HepG2 (cell line): ENCODE measurements around the gene LASP1. TPM values are rescaled to one million over a fixed set of nuclear protein-coding genes. Genes with fewer than 3 reads are reported as not detected.

Experiments used
- KDM2A ChIP-seq: sonication (generic); formaldehyde crosslinking; IDR thresholded peaks from 2 replicates; pipeline ENCODE4 v1.4.0; 2020; ENCODE audit warnings: low read depth, missing genetic modification reagents, borderline replicate concordance
- KDM5A ChIP-seq: fragments of 200-600 bp; sonication (generic); IDR thresholded peaks from 2 replicates; pipeline ENCODE4 v1.7.0; 2018; ENCODE audit warnings: antibody characterized with exemption, mild to moderate bottlenecking, low read length, borderline replicate concordance
- TAF15 ChIP-seq: fragments of 200-400 bp; formaldehyde crosslinking; IDR thresholded peaks from one replicate; pipeline ENCODE4 v1.6.1; 2018; ENCODE audit warnings: mild to moderate bottlenecking, low read depth, low read length; ENCODE audit not compliant: poor library complexity, severe bottlenecking
- polyA plus RNA-seq, 8 experiments: library from polyadenylated mRNA; depleted of rRNA in 3 of 8; stranded (reverse) in 7 of 8; unstranded in 1 of 8; fragments of >200 nt; fragmentation: Illumina TruSeq in 4 of 8; extraction: Trizol in 4 of 8; gene quantifications; 2 replicates each; pipeline versions ENCODE4 v1.2.1 to v1.2.3, GENCODE V29; 2011 to 2016; ENCODE audit warnings: low read depth in 4 of 8, missing spikeins in 1 of 8, mixed read lengths in 1 of 8; ENCODE audit not compliant: insufficient read depth in 1 of 8
- total RNA-seq, 5 experiments: library from RNA; depleted of rRNA; stranded (reverse); fragments of >200 nt; fragmentation: Illumina TruSeq; extraction: Trizol; gene quantifications; 2 replicates each; pipeline ENCODE4 v1.2.3, GENCODE V29; 2016; ENCODE audit warnings: low read depth in 1 of 5
- TF ChIP-seq, protein P1 (sequence below): sonication (generic); formaldehyde crosslinking; IDR thresholded peaks from 2 replicates; pipeline ENCODE4 v1.5.0; 2020; ENCODE audit warnings: mild to moderate bottlenecking, missing genetic modification reagents, borderline replicate concordance
- TF ChIP-seq, protein P2 (sequence below): sonication (generic); formaldehyde crosslinking; IDR thresholded peaks from 2 replicates; pipeline ENCODE4 v1.9.0; 2021; ENCODE audit warnings: mild to moderate bottlenecking, missing genetic modification reagents
- TF ChIP-seq, protein P3 (sequence below), 2 experiments: fragments of 450-650 bp in 1 of 2; sonication (generic) in 1 of 2; formaldehyde crosslinking; IDR thresholded peaks; 2 replicates each; pipeline versions ENCODE4 v1.5.0 to v1.8.0; 2020 to 2022; ENCODE audit warnings: mild to moderate bottlenecking in 1 of 2, missing genetic modification reagents in 1 of 2
- TF ChIP-seq, protein P4 (sequence below): sonication (generic); formaldehyde crosslinking; IDR thresholded peaks from 2 replicates; pipeline ENCODE4 v1.5.1; 2020; ENCODE audit warnings: missing genetic modification reagents, mild to moderate bottlenecking, borderline replicate concordance
- TF ChIP-seq, protein P5 (sequence below): sonication (generic); formaldehyde crosslinking; IDR thresholded peaks from 2 replicates; pipeline ENCODE4 v1.8.0; 2022; ENCODE audit warnings: mild to moderate bottlenecking, missing genetic modification reagents; ENCODE audit not compliant: insufficient replicate concordance

LASP1 gene
- total and polyA plus RNA-seq, 2 of the 13 experiments (the other 11 are each of a cell fraction or from before 2014, with no cell fraction given), result 70.1 to 97.0 TPM

DNA sequence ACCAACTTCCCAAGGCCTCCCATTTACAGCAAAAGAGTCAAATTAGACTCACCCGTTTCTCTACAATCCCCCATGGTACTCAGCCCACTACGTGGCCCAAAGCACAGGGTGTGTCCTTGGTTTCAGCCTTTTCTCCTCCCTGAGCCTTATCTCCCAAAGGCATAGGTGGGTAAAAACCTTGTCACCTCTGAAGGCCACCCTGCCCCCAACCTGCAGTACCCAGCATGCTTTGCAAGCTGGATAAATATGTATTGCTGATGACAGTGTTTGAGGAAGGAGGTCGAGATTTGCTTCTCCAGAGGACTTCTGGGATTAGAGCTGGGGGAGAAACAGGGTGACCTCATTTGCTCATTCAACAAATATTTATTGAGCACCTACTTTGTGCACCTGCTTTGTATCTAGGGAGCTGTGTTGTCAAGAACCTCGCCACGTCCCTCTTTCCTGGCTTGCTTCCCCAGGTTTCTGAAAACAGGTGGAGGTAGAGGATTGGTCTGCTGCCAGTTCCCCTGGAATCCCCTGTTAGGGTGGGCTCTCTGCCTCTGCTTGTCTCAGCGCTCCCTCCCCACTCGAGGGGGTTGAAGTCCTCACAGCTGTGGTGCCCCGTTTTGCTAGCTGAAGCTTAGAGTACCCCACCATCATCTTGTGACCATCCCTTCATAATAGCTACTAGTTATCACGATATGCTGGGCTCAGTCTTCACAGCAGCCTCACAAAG, 3.0 kb downstream of the LASP1 start (continued):
- TF ChIP-seq, protein P1, sequence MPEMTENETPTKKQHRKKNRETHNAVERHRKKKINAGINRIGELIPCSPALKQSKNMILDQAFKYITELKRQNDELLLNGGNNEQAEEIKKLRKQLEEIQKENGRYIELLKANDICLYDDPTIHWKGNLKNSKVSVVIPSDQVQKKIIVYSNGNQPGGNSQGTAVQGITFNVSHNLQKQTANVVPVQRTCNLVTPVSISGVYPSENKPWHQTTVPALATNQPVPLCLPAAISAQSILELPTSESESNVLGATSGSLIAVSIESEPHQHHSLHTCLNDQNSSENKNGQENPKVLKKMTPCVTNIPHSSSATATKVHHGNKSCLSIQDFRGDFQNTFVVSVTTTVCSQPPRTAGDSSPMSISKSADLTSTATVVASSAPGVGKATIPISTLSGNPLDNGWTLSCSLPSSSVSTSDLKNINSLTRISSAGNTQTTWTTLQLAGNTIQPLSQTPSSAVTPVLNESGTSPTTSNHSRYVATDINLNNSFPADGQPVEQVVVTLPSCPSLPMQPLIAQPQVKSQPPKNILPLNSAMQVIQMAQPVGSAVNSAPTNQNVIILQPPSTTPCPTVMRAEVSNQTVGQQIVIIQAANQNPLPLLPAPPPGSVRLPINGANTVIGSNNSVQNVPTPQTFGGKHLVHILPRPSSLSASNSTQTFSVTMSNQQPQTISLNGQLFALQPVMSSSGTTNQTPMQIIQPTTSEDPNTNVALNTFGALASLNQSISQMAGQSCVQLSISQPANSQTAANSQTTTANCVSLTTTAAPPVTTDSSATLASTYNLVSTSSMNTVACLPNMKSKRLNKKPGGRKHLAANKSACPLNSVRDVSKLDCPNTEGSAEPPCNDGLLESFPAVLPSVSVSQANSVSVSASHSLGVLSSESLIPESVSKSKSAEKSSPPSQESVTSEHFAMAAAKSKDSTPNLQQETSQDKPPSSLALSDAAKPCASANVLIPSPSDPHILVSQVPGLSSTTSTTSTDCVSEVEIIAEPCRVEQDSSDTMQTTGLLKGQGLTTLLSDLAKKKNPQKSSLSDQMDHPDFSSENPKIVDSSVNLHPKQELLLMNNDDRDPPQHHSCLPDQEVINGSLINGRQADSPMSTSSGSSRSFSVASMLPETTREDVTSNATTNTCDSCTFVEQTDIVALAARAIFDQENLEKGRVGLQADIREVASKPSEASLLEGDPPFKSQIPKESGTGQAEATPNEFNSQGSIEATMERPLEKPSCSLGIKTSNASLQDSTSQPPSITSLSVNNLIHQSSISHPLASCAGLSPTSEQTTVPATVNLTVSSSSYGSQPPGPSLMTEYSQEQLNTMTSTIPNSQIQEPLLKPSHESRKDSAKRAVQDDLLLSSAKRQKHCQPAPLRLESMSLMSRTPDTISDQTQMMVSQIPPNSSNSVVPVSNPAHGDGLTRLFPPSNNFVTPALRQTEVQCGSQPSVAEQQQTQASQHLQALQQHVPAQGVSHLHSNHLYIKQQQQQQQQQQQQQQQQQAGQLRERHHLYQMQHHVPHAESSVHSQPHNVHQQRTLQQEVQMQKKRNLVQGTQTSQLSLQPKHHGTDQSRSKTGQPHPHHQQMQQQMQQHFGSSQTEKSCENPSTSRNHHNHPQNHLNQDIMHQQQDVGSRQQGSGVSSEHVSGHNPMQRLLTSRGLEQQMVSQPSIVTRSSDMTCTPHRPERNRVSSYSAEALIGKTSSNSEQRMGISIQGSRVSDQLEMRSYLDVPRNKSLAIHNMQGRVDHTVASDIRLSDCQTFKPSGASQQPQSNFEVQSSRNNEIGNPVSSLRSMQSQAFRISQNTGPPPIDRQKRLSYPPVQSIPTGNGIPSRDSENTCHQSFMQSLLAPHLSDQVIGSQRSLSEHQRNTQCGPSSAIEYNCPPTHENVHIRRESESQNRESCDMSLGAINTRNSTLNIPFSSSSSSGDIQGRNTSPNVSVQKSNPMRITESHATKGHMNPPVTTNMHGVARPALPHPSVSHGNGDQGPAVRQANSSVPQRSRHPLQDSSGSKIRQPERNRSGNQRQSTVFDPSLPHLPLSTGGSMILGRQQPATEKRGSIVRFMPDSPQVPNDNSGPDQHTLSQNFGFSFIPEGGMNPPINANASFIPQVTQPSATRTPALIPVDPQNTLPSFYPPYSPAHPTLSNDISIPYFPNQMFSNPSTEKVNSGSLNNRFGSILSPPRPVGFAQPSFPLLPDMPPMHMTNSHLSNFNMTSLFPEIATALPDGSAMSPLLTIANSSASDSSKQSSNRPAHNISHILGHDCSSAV (CRISPR knock-in tag), result no peak
- no peak for TF ChIP-seq TAF15
- no peak for TF ChIP-seq KDM5A
- TF ChIP-seq, protein P2, sequence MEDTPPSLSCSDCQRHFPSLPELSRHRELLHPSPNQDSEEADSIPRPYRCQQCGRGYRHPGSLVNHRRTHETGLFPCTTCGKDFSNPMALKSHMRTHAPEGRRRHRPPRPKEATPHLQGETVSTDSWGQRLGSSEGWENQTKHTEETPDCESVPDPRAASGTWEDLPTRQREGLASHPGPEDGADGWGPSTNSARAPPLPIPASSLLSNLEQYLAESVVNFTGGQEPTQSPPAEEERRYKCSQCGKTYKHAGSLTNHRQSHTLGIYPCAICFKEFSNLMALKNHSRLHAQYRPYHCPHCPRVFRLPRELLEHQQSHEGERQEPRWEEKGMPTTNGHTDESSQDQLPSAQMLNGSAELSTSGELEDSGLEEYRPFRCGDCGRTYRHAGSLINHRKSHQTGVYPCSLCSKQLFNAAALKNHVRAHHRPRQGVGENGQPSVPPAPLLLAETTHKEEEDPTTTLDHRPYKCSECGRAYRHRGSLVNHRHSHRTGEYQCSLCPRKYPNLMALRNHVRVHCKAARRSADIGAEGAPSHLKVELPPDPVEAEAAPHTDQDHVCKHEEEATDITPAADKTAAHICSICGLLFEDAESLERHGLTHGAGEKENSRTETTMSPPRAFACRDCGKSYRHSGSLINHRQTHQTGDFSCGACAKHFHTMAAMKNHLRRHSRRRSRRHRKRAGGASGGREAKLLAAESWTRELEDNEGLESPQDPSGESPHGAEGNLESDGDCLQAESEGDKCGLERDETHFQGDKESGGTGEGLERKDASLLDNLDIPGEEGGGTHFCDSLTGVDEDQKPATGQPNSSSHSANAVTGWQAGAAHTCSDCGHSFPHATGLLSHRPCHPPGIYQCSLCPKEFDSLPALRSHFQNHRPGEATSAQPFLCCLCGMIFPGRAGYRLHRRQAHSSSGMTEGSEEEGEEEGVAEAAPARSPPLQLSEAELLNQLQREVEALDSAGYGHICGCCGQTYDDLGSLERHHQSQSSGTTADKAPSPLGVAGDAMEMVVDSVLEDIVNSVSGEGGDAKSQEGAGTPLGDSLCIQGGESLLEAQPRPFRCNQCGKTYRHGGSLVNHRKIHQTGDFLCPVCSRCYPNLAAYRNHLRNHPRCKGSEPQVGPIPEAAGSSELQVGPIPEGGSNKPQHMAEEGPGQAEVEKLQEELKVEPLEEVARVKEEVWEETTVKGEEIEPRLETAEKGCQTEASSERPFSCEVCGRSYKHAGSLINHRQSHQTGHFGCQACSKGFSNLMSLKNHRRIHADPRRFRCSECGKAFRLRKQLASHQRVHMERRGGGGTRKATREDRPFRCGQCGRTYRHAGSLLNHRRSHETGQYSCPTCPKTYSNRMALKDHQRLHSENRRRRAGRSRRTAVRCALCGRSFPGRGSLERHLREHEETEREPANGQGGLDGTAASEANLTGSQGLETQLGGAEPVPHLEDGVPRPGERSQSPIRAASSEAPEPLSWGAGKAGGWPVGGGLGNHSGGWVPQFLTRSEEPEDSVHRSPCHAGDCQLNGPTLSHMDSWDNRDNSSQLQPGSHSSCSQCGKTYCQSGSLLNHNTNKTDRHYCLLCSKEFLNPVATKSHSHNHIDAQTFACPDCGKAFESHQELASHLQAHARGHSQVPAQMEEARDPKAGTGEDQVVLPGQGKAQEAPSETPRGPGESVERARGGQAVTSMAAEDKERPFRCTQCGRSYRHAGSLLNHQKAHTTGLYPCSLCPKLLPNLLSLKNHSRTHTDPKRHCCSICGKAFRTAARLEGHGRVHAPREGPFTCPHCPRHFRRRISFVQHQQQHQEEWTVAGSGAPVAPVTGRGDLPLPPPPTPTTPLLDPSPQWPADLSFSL (CRISPR knock-in tag), result no peak
- TF ChIP-seq, protein P3, sequence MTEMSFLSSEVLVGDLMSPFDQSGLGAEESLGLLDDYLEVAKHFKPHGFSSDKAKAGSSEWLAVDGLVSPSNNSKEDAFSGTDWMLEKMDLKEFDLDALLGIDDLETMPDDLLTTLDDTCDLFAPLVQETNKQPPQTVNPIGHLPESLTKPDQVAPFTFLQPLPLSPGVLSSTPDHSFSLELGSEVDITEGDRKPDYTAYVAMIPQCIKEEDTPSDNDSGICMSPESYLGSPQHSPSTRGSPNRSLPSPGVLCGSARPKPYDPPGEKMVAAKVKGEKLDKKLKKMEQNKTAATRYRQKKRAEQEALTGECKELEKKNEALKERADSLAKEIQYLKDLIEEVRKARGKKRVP (CRISPR knock-in tag; IDR thresholded peaks at IDR 0.05), result no peak
- TF ChIP-seq, protein P4, sequence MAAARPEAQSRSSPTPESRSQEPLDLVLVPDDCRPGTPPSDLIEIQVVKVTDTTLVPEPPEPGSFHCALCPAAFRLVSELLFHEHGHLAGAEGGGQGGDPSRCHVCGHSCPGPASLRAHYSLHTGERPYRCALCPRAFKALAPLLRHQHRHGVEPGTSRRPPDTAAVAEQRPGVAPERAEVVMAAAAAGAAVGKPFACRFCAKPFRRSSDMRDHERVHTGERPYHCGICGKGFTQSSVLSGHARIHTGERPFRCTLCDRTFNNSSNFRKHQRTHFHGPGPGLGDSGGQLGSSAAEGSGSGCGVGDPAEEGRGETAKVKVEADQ (CRISPR knock-in tag), result peak; percentile 50; the same call in 1 of the 2 replicates
- no peak for TF ChIP-seq KDM2A (CRISPR knock-in tag)
- TF ChIP-seq, protein P5, sequence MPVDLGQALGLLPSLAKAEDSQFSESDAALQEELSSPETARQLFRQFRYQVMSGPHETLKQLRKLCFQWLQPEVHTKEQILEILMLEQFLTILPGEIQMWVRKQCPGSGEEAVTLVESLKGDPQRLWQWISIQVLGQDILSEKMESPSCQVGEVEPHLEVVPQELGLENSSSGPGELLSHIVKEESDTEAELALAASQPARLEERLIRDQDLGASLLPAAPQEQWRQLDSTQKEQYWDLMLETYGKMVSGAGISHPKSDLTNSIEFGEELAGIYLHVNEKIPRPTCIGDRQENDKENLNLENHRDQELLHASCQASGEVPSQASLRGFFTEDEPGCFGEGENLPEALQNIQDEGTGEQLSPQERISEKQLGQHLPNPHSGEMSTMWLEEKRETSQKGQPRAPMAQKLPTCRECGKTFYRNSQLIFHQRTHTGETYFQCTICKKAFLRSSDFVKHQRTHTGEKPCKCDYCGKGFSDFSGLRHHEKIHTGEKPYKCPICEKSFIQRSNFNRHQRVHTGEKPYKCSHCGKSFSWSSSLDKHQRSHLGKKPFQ, result no peak
